HCT116 (cell line): ENCODE results near the gene WFDC2. TPM values are rescaled to one million over a fixed set of nuclear protein-coding genes. Genes with fewer than 3 reads are reported as not detected.

Source experiments
- ATAC-seq: fragments of 200-7000 bp; cut with Tn5 transposase; 2 replicates; pipeline ENCODE4 v1.9.1; 2020; ENCODE audit warnings: mild to moderate bottlenecking, moderate library complexity
- BruUV-seq: library from RNA; stranded (reverse); fragments of 400-500 nt; replicated peaks from 2 replicates; lab custom pipeline; 2021; lab: Mats Ljungman, UMichigan
- CTCF ChIA-PET: fragments of 300-600 bp; sonication (Branson Sonifier 250); formaldehyde crosslinking; loops from one replicate; lab custom pipeline; 2021; ENCODE audit warnings: antibody characterized with exemption; lab: Charles Lee
- POLR2A ChIA-PET: fragments of 300-600, 350-600 bp; sonication (Branson Sonifier 250); formaldehyde crosslinking; loops from one replicate; lab custom pipeline; 2021; ENCODE audit warnings: antibody characterized with exemption; lab: Charles Lee
- RAD21 ChIA-PET, 2 experiments: fragments of 300-600 bp; sonication (Branson Sonifier 250); formaldehyde crosslinking; loops; one replicate each; lab custom pipeline; 2023; ENCODE audit warnings: low total read pairs in 2 of 2; ENCODE audit not compliant: uncharacterized antibody in 2 of 2, unreplicated experiment in 2 of 2, low non-redundant PET in 1 of 2; lab: Charles Lee
- DNase-seq: peaks from one replicate; pipeline ENCODE4 v3.0.0-alpha.2; 2010; ENCODE audit warnings: low read depth, low spot score
- H2AFZ ChIP-seq: fragments of 200-600 bp; shearing (Covaris generic), sonication (generic); 2 replicates; pipeline ENCODE4 v1.6.1; 2017; ENCODE audit warnings: low read depth, mixed run types, mixed read lengths, antibody characterized with exemption, low read length; ENCODE audit not compliant: poor library complexity, severe bottlenecking
- H3K27ac ChIP-seq: 2 replicates; pipeline ENCODE4 v1.5.1; 2012; ENCODE audit warnings: low read depth, low read length
- H3K27me3 ChIP-seq: fragments of 200-600 bp; sonication (generic); 2 replicates; pipeline ENCODE4 v1.6.1; 2016; ENCODE audit warnings: mixed run types, low read length, mixed read lengths; ENCODE audit not compliant: insufficient read depth
- H3K36me3 ChIP-seq, 2 experiments: fragments of 200-500 bp in 1 of 2; fragments of 200-600 bp in 1 of 2; sonication (Bioruptor generic) in 1 of 2; sonication (generic) in 1 of 2; 2 replicates each; pipeline versions ENCODE4 v1.5.1 to v1.6.1; 2014 to 2016; ENCODE audit warnings: low read length in 2 of 2, inconsistent platforms in 1 of 2, mixed read lengths in 1 of 2, mixed run types in 1 of 2; ENCODE audit not compliant: insufficient read depth in 2 of 2, control insufficient read depth in 1 of 2
- H3K4me1 ChIP-seq, 2 experiments: fragments of 200-600 bp in 1 of 2; sonication (generic) in 1 of 2; 2 replicates each; pipeline versions ENCODE4 v1.5.1 to v1.6.1; 2012 to 2017; ENCODE audit warnings: low read length in 2 of 2, inconsistent platforms in 1 of 2, mild to moderate bottlenecking in 1 of 2, mixed read lengths in 1 of 2, mixed run types in 1 of 2, moderate library complexity in 1 of 2; ENCODE audit not compliant: insufficient read depth in 2 of 2, control insufficient read depth in 1 of 2
- H3K4me2 ChIP-seq: fragments of 200-600 bp; sonication (generic); 2 replicates; pipeline ENCODE4 v1.6.1; 2017; ENCODE audit warnings: mixed run types, low read length, mixed read lengths
- H3K4me3 ChIP-seq, 2 experiments: fragments of 200-600 bp in 1 of 2; sonication (generic) in 1 of 2; replicated peaks in 1 of 2; 2 replicates each; pipeline ENCODE4 v1.5.1; 2011 to 2016; ENCODE audit warnings: low read length in 2 of 2, control low read depth in 1 of 2, low read depth in 1 of 2, mild to moderate bottlenecking in 1 of 2, mixed read lengths in 1 of 2, mixed run types in 1 of 2
- H3K79me2 ChIP-seq: fragments of 200-600 bp; sonication (generic); 2 replicates; pipeline ENCODE4 v1.6.1; 2017; ENCODE audit warnings: mild to moderate bottlenecking, mixed run types, low read length, moderate library complexity, mixed read lengths; ENCODE audit not compliant: insufficient read depth
- H3K9ac ChIP-seq: fragments of 200-600 bp; sonication (generic); 2 replicates; pipeline ENCODE4 v1.6.1; 2016; ENCODE audit warnings: low read length, mixed read lengths
- H3K9me2 ChIP-seq: fragments of 200-600 bp; sonication (generic), shearing (Covaris generic); 2 replicates; pipeline ENCODE4 v1.6.1; 2017; ENCODE audit warnings: mixed run types, mild to moderate bottlenecking, moderate library complexity; ENCODE audit not compliant: insufficient read depth
- H3K9me3 ChIP-seq, 2 experiments: fragments of 200-500 bp in 1 of 2; fragments of 200-600 bp in 1 of 2; sonication (Bioruptor generic) in 1 of 2; sonication (generic) in 1 of 2; 2 replicates each; pipeline ENCODE4 v1.6.1; 2014 to 2017; ENCODE audit warnings: low read length in 2 of 2, mixed read lengths in 2 of 2, inconsistent platforms in 1 of 2, low read depth in 1 of 2, mild to moderate bottlenecking in 1 of 2, mixed run types in 1 of 2, moderate library complexity in 1 of 2; ENCODE audit not compliant: control insufficient read depth in 1 of 2, insufficient read depth in 1 of 2
- H4K20me1 ChIP-seq: fragments of 200-600 bp; sonication (generic), shearing (Covaris generic); 2 replicates; pipeline ENCODE4 v1.6.1; 2017; ENCODE audit warnings: mixed run types, mild to moderate bottlenecking, moderate library complexity; ENCODE audit not compliant: insufficient read depth
- CEBPB ChIP-seq: IDR thresholded peaks from 2 replicates; pipeline ENCODE4 v1.6.1; 2012; ENCODE audit warnings: low read depth
- EZH2 ChIP-seq: fragments of 200-600 bp; sonication (generic); IDR thresholded peaks from 2 replicates; pipeline ENCODE4 v1.6.1; 2017; ENCODE audit warnings: antibody characterized with exemption, mixed run types
- EZH2phosphoT487 ChIP-seq: fragments of 200-600 bp; IDR thresholded peaks from 2 replicates; pipeline ENCODE4 v1.6.1; 2018; ENCODE audit warnings: antibody characterized with exemption, borderline replicate concordance
- FOSL1 ChIP-seq: IDR thresholded peaks from 2 replicates; pipeline ENCODE4 v1.6.1; 2012; ENCODE audit warnings: low read depth
- JUND ChIP-seq: IDR thresholded peaks from 2 replicates; pipeline ENCODE4 v1.6.1; 2012
- POLR2A ChIP-seq: IDR thresholded peaks from 2 replicates; pipeline ENCODE4 v1.7.0; 2011; ENCODE audit warnings: borderline replicate concordance; ENCODE audit not compliant: insufficient read depth, insufficient read length; ENCODE audit errors: extremely low read depth
- POLR2AphosphoS5 ChIP-seq: IDR thresholded peaks from 2 replicates; pipeline ENCODE4 v1.6.1; 2011; ENCODE audit warnings: mild to moderate bottlenecking, low read depth, low read length, moderate library complexity
- RAD21 ChIP-seq: IDR thresholded peaks from 2 replicates; pipeline ENCODE4 v1.6.1; 2012; ENCODE audit warnings: low read depth, mild to moderate bottlenecking
- SP1 ChIP-seq: IDR thresholded peaks from 2 replicates; pipeline ENCODE4 v1.6.1; 2012; ENCODE audit warnings: low read depth
- SRF ChIP-seq: IDR thresholded peaks from 2 replicates; pipeline ENCODE4 v1.6.1; 2012; ENCODE audit warnings: low read depth
- TCF7L2 ChIP-seq: IDR thresholded peaks from 2 replicates; pipeline ENCODE4 v1.7.0; 2011; ENCODE audit warnings: borderline replicate concordance, inconsistent platforms; ENCODE audit not compliant: insufficient read depth, insufficient read length; ENCODE audit errors: extremely low read depth
- ZFX ChIP-seq: fragments of 450-650 bp; IDR thresholded peaks from 2 replicates; pipeline ENCODE4 v1.6.1; 2017
- intact Hi-C: fragments of 100-400 bp; cut with micrococcal nuclease; formaldehyde crosslinking; loops from 2 replicates; pipeline ENCODE4 v1.10.0; 2022
- total RNA-seq: library from RNA; stranded (reverse); gene quantifications from one replicate; pipeline ENCODE4 v1.2.1, GENCODE V29; 2021; ENCODE audit not compliant: unreplicated experiment
- TF ChIP-seq, protein P1 (sequence below): IDR thresholded peaks from 2 replicates; pipeline ENCODE4 v1.6.1; 2012
- TF ChIP-seq, protein P2 (sequence below): IDR thresholded peaks from 2 replicates; pipeline ENCODE4 v1.6.1; 2011; ENCODE audit warnings: mild to moderate bottlenecking, low read length, moderate library complexity; ENCODE audit not compliant: insufficient replicate concordance; ENCODE audit errors: extremely low read depth
- TF ChIP-seq, protein P3 (sequence below): IDR thresholded peaks from 2 replicates; pipeline ENCODE4 v1.6.1; 2012

Gene WFDC2
- total RNA-seq, 1 experiment from 2014 or later: 1.1 TPM

DNA sequence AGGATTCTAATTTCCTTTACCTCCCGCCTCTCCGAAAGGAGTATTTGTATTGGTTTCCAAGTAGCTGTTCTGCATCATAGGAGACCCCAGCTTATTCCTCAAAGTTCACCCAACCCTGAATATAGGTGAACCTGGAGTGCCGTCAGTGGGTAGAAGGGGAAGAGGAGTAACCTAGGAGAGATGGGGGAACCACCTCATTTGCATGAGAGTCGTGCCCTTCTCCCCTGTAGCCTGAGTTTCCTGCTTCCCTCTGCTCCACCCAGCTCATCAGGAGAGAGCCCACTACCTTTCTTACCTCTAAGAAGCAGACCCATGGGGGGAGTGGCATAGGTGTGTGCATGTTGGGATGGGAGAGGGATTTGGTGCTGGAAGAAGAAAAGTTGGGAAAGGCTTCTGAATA, 17.3 kb upstream of the WFDC2 start:
- Histone ChIP-seq H3K4me3 (no peak overlapping the region), H3K36me3 (no peaks in the 10 kb centered on the region), H2AFZ (no peak overlapping the region), H3K9me2 (no peaks in the 10 kb centered on the region), H3K9ac (no peak overlapping the region), H3K27me3 (no peaks in the 10 kb centered on the region), H3K9me3 (no peaks in the 10 kb centered on the region), H3K4me1 (peaks cover 0 to 6% of the 10 kb centered on the region in 2 experiments; a peak in 2 of 4 replicates), H3K4me2 (no peak overlapping the region), H4K20me1 (no peaks in the 10 kb centered on the region), H3K27ac (no peak overlapping the region), H3K79me2 (no peaks in the 10 kb centered on the region)
- intact Hi-C loops: no loop called here
- BruUV-seq: no TSS peak
- ChIA-PET RAD21 (no interaction called here), CTCF (interaction anchor here (0.7 to 5.3 kb wide), 6 partner anchors 13 to 319 kb away, joined by 3 to 30 read pairs (median 13); partner anchors contain the start of gene SYS1), POLR2A (no interaction called here)
- no peak for DNase-seq
- no peak for TF ChIP-seq CEBPB
- TF ChIP-seq, protein P1, sequence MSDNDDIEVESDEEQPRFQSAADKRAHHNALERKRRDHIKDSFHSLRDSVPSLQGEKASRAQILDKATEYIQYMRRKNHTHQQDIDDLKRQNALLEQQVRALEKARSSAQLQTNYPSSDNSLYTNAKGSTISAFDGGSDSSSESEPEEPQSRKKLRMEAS: no peak
- no peak for TF ChIP-seq JUND
- no peak for ATAC-seq

DNA sequence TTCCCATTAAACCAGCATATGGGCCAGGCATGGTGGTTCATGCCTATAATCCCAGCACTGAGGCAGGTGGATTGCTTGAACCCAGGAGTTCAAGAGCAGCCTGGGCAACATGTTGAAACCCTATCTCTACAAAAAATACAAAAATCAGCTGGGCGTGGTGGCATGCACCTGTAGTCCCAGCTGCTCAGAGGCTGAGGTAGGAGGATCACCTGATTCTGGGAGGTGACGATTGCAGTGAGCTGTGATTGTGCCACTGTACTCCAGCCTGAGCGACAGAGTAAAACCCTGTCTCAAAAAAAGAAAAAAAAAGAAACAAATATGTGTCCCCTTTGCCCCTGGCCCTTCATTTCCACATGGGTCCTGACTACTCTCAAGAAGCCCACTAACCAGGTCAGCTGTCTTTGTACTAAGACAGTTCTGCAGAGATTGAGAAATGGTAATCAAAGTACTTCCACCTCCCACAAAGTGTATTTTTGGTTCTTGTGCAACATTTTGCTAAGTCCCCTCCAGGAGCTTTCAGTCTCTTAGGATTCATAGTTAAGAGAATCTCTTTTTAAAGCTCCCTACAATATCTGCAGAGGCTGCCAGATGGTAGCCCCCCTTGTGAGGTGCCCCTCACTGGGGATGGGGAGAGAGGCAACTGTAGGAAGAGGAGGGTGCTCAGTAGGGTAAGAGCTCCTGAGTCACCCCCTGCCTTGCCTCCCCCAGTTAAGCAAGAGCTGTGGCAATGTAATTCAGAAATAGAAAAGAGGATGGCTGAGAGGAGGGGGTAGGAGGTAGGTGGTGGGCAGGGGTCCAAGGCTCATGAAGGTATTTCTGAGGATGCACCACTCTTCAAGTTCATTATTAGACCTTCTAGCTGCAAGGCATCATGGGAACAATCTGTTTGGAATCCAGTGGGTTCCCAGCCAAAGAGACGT, 16.5 kb upstream of the WFDC2 start:
- DNase-seq (no peak), ATAC-seq (no peak)
- no peaks in the 10 kb centered on the region for H3K79me2 ChIP-seq
- ChIA-PET CTCF (interaction anchor here (0.7 to 5.3 kb wide), 6 partner anchors 12 to 318 kb away, joined by 3 to 30 read pairs (median 6); partner anchors contain the start of gene SYS1), RAD21 (no interaction called here), POLR2A (no interaction called here)
- no TSS peak for BruUV-seq
- no peak overlapping the region for H2AFZ ChIP-seq
- no peaks in the 10 kb centered on the region for H3K36me3 ChIP-seq
- peaks cover 0 to 6% of the 10 kb centered on the region in 2 experiments; a peak in 2 of 4 replicates for H3K4me1 ChIP-seq
- H3K4me3 ChIP-seq: no peak overlapping the region
- no peaks in the 10 kb centered on the region for H3K9me3 ChIP-seq
- H3K9me2 ChIP-seq: no peaks in the 10 kb centered on the region
- H3K9ac ChIP-seq: no peak overlapping the region
- intact Hi-C loops: no loop called here
- no peaks in the 10 kb centered on the region for H3K27me3 ChIP-seq
- H4K20me1 ChIP-seq: no peaks in the 10 kb centered on the region
- no peak overlapping the region for H3K4me2 ChIP-seq
- no peak overlapping the region for H3K27ac ChIP-seq
- TF ChIP-seq SRF (no peak), POLR2AphosphoS5 (no peak), RAD21 (no peak), JUND (no peak), EZH2phosphoT487 (no peak), CEBPB (no peak), TCF7L2 (no peak), FOSL1 (no peak), EZH2 (no peak), POLR2A (no peak), SP1 (no peak), ZFX (no peak)
- TF ChIP-seq, protein P1: no peak
- TF ChIP-seq, protein P2, sequence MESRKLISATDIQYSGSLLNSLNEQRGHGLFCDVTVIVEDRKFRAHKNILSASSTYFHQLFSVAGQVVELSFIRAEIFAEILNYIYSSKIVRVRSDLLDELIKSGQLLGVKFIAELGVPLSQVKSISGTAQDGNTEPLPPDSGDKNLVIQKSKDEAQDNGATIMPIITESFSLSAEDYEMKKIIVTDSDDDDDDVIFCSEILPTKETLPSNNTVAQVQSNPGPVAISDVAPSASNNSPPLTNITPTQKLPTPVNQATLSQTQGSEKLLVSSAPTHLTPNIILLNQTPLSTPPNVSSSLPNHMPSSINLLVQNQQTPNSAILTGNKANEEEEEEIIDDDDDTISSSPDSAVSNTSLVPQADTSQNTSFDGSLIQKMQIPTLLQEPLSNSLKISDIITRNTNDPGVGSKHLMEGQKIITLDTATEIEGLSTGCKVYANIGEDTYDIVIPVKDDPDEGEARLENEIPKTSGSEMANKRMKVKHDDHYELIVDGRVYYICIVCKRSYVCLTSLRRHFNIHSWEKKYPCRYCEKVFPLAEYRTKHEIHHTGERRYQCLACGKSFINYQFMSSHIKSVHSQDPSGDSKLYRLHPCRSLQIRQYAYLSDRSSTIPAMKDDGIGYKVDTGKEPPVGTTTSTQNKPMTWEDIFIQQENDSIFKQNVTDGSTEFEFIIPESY: no peak
- TF ChIP-seq, protein P3, sequence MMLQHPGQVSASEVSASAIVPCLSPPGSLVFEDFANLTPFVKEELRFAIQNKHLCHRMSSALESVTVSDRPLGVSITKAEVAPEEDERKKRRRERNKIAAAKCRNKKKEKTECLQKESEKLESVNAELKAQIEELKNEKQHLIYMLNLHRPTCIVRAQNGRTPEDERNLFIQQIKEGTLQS: no peak
